Fibroblast of lung (primary cell): ENCODE measurements around the gene ASXL1.

ENCODE experiments used
- CTCF ChIP-seq, 2 donors: IDR thresholded peaks in 1 of 2; conservative IDR thresholded peaks in 1 of 2; 1 replicate in 1 of 2; 2 replicates in 1 of 2; pipeline ENCODE4 v1.5.1; 2011 to 2012; ENCODE audit warnings: low read length in 2 of 2, control low read depth in 1 of 2, inconsistent platforms in 1 of 2, low read depth in 1 of 2, mild to moderate bottlenecking in 1 of 2
- EZH2 ChIP-seq: IDR thresholded peaks from 2 replicates; pipeline ENCODE4 v1.5.1; 2012; ENCODE audit warnings: low read length, control low read depth, mild to moderate bottlenecking; ENCODE audit errors: missing control alignments

- TF ChIP-seq CTCF (conservative IDR thresholded peaks at IDR 0.05 in 1 of 2, IDR thresholded peaks at IDR 0.05 in 1 of 2; ENCODE audit: low read depth in 1 of 2, low read length in 2 of 2) (no peak), EZH2 (no peak)
These were observed 58.1 kb downstream of the ASXL1 start for GRCh38 chr20:32416206-32416605.
